HG02610 (cell line): ENCODE measurements around the gene EGFR.

ENCODE experiments used
- ATAC-seq: cut with Tn5 transposase; IDR thresholded peaks from one replicate; pipeline ENCODE4 v1.9.1; 2021; ENCODE audit warnings: mild to moderate bottlenecking, moderate library complexity; ENCODE audit not compliant: unreplicated experiment

The EGFR gene

DNA sequence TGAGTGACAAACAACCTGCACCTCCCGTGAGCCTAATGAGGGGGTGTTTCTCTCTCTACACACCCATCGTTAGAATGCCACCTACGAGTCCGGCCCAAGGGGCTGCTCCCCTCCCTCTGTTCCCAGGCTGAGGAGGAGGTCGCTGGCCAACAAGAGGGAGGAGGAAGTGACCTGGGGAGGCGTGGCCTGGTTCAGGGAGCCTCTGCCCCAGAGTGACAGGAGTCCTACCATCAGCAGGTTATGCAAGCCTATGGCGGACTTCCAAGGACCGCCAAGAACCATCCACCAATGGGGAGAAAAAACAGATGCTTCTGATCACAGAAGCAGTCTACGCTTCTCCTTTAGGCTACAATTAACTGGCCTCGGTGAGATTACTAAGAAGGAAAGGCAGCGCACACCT, 12.3 kb upstream of the EGFR start:
- ATAC-seq: no peak

DNA sequence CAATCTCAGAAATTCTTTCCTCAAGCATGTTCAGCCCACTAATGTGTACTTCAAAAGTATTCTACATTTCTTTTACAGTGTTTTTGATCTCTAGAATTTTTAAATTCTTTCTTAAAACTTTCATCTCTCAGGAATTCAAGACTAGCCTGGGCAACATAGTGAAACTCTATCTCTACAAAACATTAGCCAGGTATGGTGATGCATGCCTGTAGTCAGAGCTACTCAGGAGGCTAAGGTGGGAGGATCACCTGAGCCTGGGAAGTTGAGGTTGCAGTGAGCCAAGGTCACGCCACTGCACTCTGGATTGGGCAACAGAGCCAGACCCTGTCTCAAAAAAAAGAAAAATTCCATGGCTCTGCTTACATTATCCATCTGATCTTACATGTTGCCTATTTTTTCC, 5.0 kb upstream of the EGFR start:
- ATAC-seq: no peak

DNA sequence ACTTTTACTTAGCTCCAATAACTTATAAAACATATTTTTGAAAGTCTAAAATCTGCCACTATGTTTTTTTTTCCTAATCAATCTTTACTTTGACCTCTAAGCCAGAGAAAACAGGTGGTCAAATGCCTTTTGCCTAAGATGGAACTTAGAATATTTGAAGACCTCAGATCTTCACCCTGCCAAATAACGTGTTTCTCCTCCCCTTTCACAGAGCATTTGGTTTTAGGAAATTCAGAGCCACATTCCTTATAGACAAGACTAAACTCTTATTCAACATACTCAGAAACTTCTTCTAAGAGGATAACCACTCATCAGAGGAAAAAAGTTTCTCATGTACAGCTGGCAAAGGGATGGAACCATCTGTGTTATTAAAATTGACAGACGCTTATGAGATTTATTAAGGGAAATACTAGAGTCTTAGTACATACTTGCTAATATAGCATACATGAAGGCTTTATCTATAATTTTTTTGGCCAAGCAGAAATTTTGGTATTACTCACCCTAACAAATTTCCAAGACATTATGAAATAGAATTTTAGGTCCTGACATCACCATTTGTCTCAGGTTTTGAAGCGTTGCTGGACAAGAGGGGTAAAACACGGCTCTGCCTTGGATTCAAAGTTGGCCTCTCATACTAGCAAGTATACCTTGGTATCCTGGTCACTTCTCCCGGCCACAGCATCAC, 2.6 kb upstream of the EGFR start:
- no peak for ATAC-seq

DNA sequence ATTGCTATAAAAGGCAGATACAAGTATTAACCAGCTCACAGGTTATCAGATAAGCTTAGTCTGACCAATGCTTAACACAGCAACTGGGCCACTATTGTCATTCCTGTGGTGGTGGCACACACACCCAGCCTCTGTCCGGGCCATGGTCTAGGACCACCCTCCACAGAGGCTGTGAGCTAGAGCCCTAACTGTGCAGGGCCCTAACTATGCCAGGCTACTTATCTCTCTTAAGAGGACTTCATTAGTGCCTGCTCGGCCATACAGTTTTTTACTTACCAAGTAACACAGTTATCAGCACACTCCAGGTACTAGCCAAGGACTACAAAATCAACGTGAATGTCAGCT, 2.1 kb upstream of the EGFR start:
- no peak for ATAC-seq

DNA sequence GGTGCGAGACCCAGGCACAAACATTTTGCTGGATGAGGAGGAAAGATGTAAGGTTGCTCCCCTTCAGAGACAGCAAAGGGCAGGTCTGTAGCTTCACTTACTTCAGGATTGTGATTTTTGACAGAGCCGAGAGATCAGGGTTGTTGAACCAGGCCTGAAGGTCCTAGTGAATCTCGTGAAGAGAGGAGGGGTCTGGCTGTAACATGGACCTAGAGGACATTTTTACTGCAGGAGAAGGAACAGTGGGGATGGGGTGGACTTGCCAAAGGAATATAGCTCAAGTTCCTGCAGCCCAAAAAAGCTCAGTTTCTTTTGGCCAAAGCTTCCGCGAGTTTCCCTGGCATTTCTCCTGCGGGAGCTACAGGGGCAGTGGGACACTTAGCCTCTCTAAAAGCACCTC, 976 bp upstream of the EGFR start:
- no peak for ATAC-seq

- ATAC-seq: no peak
Observed at GRCh38 chr7:55019191-55019690, 424 bp downstream of the EGFR start.

- ATAC-seq: no peak
Observed at GRCh38 chr7:55019691-55020465, 1.1 kb downstream of the EGFR start.

DNA sequence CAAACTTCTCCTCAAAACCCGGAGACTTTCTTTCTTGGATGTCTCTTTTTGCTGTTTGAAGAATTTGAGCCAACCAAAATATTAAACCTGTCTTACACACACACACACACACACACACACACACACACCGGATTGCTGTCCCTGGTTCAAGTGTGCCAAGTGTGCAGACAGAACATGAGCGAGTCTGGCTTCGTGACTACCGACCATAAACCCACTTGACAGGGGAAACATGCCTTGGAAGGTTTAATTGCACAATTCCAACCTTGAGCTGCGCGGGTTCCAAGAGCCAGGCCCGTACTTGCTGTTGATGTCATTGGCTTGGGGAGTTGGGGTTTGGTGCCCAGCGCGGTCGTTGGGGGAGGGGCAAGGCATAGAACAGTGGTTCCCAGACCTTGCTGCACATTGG, 1.7 kb downstream of the EGFR start:
- no peak for ATAC-seq

DNA sequence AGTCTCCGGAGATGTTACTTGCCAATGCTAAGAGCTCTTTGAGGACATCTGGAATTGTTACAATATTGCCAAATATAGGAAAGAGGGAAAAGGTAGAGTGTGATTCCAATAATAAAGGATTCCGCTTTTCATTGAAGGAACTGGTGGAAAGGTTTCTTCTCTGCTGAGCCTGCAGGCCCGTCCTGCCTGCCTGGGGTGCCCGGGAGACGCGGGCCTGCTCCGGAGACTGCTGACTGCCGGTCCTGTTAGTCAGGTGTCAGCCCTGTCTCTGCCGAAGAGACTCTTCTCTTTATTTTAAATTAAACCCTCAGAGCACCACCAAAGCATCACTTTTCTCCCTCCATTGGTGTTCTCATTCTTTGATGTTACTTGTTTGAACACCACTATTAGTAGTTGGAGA, 2.2 kb downstream of the EGFR start:
- ATAC-seq: no peak

DNA sequence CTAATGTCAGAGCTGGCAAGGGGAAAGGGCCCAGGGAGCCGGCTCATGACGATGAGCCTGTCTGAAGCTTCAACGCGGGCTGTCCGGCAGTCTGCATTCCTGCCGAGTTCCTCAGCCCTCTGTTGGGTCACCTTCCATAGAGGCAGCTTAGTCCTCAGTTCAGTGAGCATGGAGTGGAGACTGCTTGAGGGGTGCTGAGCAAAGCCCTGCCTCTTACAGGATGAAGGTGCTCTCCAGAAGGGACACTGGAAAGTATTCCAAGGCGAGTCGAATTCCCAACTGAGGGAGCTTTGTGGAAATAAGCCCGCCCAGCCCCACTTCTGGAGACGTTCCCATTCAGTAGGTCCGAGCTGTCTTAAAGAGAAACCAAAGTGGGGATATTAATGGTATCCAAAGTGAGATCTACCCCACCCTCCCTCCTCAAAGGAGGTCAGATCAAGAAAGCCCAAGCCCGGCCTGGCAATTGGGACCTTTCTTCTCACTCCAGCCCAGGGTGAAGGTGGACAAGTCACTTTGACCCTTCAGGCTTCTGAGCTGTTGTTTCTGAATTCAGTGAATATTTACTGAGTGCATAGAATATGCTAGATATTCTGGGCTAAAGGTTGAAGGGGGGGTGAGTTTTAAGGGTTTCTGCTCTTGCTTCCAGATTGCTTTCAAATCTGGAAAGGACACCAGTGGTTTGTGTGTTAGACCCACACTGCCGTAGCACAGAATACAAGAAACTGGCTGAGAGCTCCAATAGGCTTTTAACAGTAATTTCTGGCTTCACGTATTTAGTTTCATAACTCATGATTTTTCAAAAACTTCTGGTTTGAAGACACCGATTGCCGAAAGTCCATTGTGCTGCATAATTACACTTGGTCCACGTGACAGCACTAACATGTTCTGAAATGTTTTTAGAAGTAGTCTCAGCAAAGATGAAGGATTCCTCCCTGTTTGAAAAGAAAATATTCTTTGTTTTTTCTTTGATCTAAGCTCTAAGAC, 3.5 kb downstream of the EGFR start:
- no peak for ATAC-seq

DNA sequence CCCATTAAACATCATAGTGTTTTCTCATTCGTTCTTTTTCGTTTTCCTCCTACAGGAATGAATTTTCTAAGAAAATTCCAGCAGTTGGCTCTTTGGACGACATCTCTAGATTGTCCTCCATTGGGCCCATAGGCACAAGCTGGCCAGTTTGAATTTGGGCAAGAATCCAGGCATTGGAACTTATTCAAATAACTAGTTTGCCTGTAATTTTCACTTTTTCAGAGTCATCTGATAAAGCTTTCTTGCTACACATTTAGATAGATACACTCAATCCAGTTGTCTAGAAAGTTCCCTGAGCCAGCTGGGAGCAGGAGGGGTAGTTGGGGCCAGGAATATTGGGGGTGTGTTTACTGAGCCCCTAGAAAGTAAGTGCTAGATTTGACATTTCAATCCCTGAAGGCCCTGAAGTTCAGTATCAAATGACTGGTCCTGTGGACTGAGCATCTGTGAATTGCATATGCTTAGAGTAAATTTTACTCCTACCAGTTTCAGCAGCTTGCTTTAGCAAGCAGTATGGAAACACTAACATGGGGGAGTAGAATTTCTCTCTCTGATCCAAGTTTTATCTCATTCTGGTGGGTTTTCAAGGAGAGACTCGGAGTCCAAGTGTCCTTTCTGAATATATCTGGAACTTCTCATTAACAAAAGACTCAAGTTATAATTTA, 5.2 kb downstream of the EGFR start:
- ATAC-seq: no peak

DNA sequence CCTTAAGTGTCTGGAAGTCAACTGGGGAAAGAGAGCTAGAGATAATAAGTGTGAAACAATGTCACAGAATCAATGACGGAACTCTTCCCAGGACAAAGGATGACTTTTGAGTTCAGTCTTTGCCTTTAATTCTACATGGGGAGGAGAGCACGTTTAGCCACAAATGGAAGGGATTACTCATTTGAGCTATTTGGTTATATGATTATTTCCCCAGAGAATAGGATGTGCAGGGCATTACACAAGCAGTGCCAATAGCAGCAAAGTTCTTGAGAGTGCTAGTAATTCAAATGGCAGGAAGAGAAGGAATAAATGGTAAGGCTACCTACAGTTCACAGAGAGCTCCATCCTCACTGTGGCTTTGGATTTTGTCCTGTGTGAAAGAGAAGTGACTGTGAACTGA, 6.0 kb downstream of the EGFR start:
- ATAC-seq: no peak

DNA sequence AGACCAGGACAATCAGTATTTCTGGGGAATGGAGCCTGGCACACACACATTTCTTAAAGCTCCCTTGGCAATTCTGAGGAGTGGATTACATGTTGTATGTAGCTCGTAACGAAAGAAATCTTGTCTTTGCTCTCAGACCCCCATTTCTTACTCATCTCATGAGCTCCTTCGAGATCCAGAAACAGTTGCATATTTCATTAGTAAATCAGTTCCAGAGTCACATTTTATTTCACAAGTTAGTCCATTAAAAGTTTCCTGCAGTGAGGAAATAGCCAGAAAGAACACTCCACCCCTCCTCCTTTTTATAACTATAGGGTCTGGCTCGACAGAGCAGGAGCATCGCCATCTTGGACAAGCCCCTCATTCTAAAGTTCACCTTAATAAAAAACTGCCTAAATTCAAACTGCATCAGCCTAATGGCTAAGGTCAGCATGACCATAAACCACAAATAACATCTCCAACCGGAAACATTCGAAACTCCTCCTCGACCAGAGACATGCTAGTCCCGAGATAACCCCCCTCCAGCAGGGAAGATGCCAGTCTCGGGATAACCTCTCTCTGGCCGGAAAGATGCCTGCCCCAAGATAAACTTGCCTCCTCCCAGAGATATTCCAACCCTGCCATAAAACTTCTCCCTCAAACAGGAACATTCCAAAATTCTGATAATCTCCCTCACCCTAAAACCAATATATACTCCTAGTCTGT, 7.4 kb downstream of the EGFR start:
- no peak for ATAC-seq

GRCh38 chr7:55026867-55027490, 8.2 kb downstream of the EGFR start:
- no peak for ATAC-seq

GRCh38 chr7:55028011-55028410, 9.2 kb downstream of the EGFR start:
- ATAC-seq: no peak

GRCh38 chr7:55030314-55030713, 11.5 kb downstream of the EGFR start:
- no peak for ATAC-seq

GRCh38 chr7:55031075-55031474, 12.3 kb downstream of the EGFR start:
- ATAC-seq: no peak

DNA sequence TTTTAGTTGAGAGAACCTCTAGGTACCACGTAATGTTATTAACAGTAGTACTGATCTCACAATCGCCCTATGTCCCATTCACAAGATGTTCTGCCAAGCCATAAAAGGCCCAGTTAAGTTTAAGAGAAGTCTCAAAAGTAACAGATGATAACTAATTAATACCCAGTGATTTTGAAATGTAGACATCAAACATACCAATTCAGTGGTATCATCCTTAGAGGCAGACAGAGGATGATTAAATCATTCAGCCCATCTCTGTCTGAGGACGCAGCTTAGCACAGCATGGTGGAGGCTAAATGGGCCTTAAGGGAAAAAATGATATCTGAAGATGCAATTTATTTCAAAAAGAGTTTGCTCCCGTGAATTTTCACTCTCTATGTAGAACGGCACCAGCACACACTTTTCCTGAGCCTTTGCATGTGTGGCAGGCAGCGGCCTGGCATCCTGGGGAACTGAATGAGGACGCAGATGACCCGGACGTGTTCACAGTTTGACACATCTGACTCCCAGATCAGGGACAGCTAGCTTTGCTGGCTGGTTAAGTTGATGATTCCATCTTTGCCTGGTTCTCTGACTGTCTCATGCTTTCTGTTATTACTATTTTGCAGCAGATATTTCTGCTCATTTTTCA, 13.4 kb downstream of the EGFR start:
- no peak for ATAC-seq

GRCh38 chr7:55033236-55033846, 14.5 kb downstream of the EGFR start:
- no peak for ATAC-seq
